Choroid plexus epithelial cell (primary cell): ENCODE data around the gene MRTFB.

Source experiments
- DNase-seq: peaks from one replicate; pipeline ENCODE4 v3.0.0-alpha.2; 2010; ENCODE audit warnings: low read depth
- H3K4me3 ChIP-seq: 2 replicates; pipeline ENCODE4 v1.5.1; 2011; ENCODE audit warnings: low read depth, mild to moderate bottlenecking, control low read depth, low read length, moderate library complexity
- TF ChIP-seq, protein P1 (sequence below): conservative IDR thresholded peaks from 2 replicates; pipeline ENCODE4 v1.5.1; 2011; ENCODE audit warnings: low read depth, mild to moderate bottlenecking, control low read depth, inconsistent platforms, low read length, moderate library complexity

MRTFB gene

DNA sequence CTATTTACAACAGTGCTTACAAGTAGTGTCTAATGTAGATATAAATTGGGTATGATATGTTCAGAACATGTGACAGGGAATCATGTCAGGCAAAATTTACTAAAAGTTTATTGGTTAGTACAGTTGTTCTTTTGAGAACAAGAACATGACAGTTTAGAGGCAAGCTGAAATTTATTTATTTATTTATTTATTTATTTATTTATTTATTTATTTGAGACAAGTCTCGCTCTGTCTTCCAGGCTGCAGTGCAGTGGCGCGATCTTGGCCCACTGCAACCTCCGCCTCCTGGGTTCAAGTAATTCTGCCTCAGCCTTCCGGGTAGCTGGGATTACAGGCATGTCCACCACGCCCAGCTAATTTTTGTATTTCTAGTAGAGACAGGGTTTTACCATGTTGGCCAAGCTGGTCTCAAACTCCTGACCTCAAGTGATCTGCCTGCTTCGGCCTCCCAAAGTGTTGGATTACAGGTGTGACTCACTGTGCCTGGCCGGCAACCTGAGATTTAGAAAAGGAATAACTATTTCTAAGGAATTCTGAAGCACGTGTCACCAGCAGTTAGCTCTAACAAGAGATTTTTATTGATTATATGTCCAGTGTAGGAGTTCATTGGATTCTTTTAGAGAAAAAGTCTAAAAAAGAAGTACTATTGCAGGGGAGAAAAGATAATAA lies 24.9 kb downstream of the MRTFB start:
- DNase-seq: no peak

DNA sequence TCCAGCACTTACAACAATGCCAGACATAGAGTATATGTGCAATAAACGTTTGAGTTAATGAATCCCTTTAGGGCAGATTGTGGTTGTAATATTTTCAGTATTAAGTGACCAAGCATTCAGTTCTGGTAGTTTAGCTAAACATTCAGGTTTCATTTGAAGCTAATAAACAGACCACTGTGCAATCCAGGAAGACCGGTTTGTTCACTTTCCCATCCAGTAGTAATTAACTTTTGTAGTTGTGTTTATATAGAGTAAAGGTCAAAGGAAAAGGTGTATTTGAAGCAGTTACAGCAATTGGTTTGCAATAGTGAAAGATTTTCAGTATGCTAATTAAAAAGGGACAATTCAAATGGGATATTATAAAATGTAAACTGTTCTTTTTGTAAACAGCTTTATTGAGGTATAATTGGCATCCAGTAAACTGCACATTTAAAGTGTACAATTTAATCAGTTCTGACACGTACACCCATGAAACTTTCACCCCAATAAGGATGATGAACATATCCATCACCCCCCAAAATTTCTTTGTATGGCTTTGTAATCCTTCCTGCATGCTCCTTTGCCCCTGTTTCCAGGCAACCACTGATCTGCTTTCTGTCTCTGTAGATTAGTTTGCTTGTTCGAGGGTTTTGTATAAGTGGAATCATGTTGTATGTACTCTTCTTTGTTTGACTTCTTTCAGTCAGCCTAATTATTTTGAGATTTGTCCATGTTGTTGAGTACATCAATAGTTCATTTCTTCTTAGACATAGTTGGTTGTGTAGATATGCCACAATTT lies 26.3 kb downstream of the MRTFB start:
- no peak for DNase-seq
- no peak overlapping the region for H3K4me3 ChIP-seq
- TF ChIP-seq, protein P1, sequence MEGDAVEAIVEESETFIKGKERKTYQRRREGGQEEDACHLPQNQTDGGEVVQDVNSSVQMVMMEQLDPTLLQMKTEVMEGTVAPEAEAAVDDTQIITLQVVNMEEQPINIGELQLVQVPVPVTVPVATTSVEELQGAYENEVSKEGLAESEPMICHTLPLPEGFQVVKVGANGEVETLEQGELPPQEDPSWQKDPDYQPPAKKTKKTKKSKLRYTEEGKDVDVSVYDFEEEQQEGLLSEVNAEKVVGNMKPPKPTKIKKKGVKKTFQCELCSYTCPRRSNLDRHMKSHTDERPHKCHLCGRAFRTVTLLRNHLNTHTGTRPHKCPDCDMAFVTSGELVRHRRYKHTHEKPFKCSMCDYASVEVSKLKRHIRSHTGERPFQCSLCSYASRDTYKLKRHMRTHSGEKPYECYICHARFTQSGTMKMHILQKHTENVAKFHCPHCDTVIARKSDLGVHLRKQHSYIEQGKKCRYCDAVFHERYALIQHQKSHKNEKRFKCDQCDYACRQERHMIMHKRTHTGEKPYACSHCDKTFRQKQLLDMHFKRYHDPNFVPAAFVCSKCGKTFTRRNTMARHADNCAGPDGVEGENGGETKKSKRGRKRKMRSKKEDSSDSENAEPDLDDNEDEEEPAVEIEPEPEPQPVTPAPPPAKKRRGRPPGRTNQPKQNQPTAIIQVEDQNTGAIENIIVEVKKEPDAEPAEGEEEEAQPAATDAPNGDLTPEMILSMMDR: no peak

More for the DNA sequence above, 24.9 kb downstream of the MRTFB start:
- TF ChIP-seq, protein P1: no peak
- H3K4me3 ChIP-seq: no peak overlapping the region

DNA sequence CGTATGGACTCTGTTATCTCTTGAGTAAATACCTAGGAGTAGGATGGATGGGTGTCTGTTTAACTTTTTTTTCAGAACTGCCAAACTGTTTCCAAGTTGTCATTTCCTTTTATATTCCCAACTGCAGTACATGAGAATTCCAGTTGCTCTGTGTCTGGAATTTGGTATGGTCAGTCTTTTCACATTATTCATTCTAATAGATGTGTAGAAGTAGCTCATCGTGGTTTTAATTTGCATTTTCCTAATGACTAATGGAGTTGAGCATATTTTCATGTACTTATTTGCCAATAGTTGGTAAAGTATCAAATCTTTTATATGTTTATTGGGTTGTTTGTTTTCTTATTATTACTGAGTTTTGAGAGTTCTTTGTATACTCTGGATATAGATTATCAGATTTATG lies 27.0 kb downstream of the MRTFB start:
- TF ChIP-seq, protein P1: no peak
- no peak for DNase-seq
- no peak overlapping the region for H3K4me3 ChIP-seq

GRCh38 chr16:14100825-14101224 lies 29.7 kb downstream of the MRTFB start:
- TF ChIP-seq, protein P1: no peak
- no peak overlapping the region for H3K4me3 ChIP-seq
- no peak for DNase-seq

DNA sequence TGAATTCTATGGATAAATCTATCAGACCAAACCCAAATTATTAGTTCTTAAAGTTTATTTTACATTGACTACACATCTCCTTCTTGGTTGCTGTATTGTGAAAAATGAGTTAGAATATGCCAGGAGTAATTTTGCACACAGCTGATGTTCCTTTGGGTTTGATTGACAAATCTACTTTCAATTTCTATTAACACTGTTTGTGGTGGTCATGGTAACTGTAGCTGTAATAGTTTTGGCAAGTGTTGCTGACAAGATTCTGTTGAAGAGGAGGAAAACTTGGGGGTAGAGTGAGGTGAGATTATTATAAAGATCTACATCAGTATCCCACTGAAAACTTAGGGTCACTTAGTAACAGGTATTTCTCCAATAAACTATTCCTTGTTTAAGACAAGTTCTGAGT lies 30.3 kb downstream of the MRTFB start:
- DNase-seq: peak; percentile 32
- H3K4me3 ChIP-seq: no peak overlapping the region
- TF ChIP-seq, protein P1: no peak

GRCh38 chr16:14102925-14103720 lies 32.0 kb downstream of the MRTFB start:
- TF ChIP-seq, protein P1: no peak
- no peak overlapping the region for H3K4me3 ChIP-seq
- no peak for DNase-seq
